Prostate gland (tissue), 2 donors: ENCODE results near the gene CTBP1.

Source experiments
- POLR2A ChIP-seq: fragments of 450-650 bp; IDR thresholded peaks from one replicate; pipeline ENCODE4 v1.6.1; 2016; ENCODE audit warnings: antibody characterized with exemption, mild to moderate bottlenecking
- POLR2AphosphoS5 ChIP-seq: sonication (generic); formaldehyde crosslinking; IDR thresholded peaks from one replicate; pipeline ENCODE4 v1.6.1; 2017; ENCODE audit warnings: antibody characterized with exemption
- TF ChIP-seq, protein P1 (sequence below), 4 experiments: fragments of 200-600 bp in 2 of 4; fragments of 450-650 bp in 2 of 4; sonication (generic) in 2 of 4; IDR thresholded peaks; 1 replicate in 3 of 4; 2 replicates in 1 of 4; pipeline ENCODE4 v1.5.1; 2016 to 2019; ENCODE audit warnings: antibody characterized with exemption in 4 of 4, mild to moderate bottlenecking in 2 of 4, moderate library complexity in 2 of 4

DNA sequence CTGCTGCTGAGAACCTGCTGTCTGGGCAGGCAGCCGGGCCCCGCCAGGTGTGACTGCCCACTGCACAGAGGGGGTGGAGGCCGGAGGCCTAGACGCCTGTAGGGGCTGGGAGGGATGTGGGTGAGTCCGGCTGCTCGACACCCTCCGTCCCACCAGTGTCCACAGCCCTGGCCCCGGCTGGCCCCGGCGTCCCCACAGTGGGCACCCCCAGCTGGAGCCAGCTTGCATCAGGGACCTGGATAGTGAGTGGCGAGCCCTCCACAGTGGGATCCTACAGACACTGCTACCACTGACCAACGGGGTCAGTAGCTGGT, 41.8 kb downstream of the CTBP1 start:
- TF ChIP-seq, protein P1, sequence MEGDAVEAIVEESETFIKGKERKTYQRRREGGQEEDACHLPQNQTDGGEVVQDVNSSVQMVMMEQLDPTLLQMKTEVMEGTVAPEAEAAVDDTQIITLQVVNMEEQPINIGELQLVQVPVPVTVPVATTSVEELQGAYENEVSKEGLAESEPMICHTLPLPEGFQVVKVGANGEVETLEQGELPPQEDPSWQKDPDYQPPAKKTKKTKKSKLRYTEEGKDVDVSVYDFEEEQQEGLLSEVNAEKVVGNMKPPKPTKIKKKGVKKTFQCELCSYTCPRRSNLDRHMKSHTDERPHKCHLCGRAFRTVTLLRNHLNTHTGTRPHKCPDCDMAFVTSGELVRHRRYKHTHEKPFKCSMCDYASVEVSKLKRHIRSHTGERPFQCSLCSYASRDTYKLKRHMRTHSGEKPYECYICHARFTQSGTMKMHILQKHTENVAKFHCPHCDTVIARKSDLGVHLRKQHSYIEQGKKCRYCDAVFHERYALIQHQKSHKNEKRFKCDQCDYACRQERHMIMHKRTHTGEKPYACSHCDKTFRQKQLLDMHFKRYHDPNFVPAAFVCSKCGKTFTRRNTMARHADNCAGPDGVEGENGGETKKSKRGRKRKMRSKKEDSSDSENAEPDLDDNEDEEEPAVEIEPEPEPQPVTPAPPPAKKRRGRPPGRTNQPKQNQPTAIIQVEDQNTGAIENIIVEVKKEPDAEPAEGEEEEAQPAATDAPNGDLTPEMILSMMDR (IDR thresholded peaks at IDR 0.05) = no peak
- TF ChIP-seq POLR2A (no peak), POLR2AphosphoS5 (no peak)
